ENCODE measurements around the gene BAD.

- TF ChIP-seq CTCF (IDR thresholded peaks at IDR 0.05): no peak
- TF ChIP-seq EP300 (IDR thresholded peaks at IDR 0.05): no peak
Measured at GRCh38 chr11:64314146-64314804, 29.8 kb upstream of the BAD start.

All from ovary (tissue), 3 donors.